Upper lobe of right lung (tissue), 1 donor: Measurements from ENCODE around the gene PP2D1. TPM values are rescaled to one million over a fixed set of nuclear protein-coding genes. Genes with fewer than 3 reads are reported as not detected.

Experiments
- ATAC-seq: fragments of 200-7000 bp; cut with Tn5 transposase; one replicate; pipeline ENCODE4 v1.9.1; 2020; ENCODE audit warnings: mild to moderate bottlenecking, moderate library complexity
- DNase-seq: peaks from one replicate; pipeline ENCODE4 v3.0.0-alpha.2; 2020
- H3K27ac ChIP-seq: fragments of 200-600 bp; one replicate; pipeline ENCODE4 v1.8.0; 2022
- H3K27me3 ChIP-seq: fragments of 200-600 bp; one replicate; pipeline ENCODE4 v1.8.0; 2022; ENCODE audit warnings: mild to moderate bottlenecking
- H3K36me3 ChIP-seq: fragments of 200-600 bp; one replicate; pipeline ENCODE4 v1.8.0; 2022
- H3K4me1 ChIP-seq: fragments of 200-600 bp; one replicate; pipeline ENCODE4 v1.8.0; 2022
- H3K4me3 ChIP-seq: fragments of 200-600 bp; one replicate; pipeline ENCODE4 v1.8.0; 2022; ENCODE audit warnings: mild to moderate bottlenecking
- H3K9me3 ChIP-seq: fragments of 200-600 bp; one replicate; pipeline ENCODE4 v1.8.0; 2022
- CTCF ChIP-seq: fragments of 200-600 bp; IDR thresholded peaks from one replicate; pipeline ENCODE4 v1.8.0; 2022; ENCODE audit warnings: antibody characterized with exemption
- intact Hi-C: fragments of 100-400 bp; cut with DNase I; formaldehyde crosslinking; loops from one replicate; pipeline ENCODE4 v1.11.0; 2022
- long read RNA-seq: library from polyadenylated mRNA; unstranded; transcript quantifications from one replicate; pipeline ENCODE4 v2.0.0, GENCODE V29; 2021
- total RNA-seq: library from RNA; stranded (reverse); fragmentation: NEBNext Ultra II Directional; extraction: Animal tissue kit (Norgen Biotek cat#: 25700); gene quantifications from one replicate; pipeline ENCODE4 v1.2.1, GENCODE V29; 2021
- donor health status: DM: no; HTN: yes; CAD: no; lungs with severe emphysema.

The PP2D1 gene
- total RNA-seq = not detected
- long read RNA-seq, partial matches to known transcripts = 0 of 3 reads
- long read RNA-seq, other reads (novel, unspliced or antisense) = 3 of 3 reads

GRCh38 chr3:20012164-20012563, at the start of gene PP2D1:
Gene PP2D1, minus strand, starts transcription at chr3:20012264. Its CDS starts 192 bp downstream, at chr3:20012072.
- TF ChIP-seq CTCF = no peak
- no peaks in the 10 kb centered on the region for H3K36me3 ChIP-seq
- no peaks in the 10 kb centered on the region for H3K27me3 ChIP-seq
- H3K9me3 ChIP-seq = no peaks in the 10 kb centered on the region
- ATAC-seq (no peak), DNase-seq (no peak)
- H3K27ac ChIP-seq = no peak within 1 kb of the TSS
- no peak within 1 kb of the TSS for H3K4me3 ChIP-seq
- H3K4me1 ChIP-seq = no peaks in the 10 kb centered on the region
- intact Hi-C loops = no loop called here

GRCh38 chr3:20060974-20061685, 49.1 kb upstream of the PP2D1 start:
- Histone ChIP-seq H3K4me1 (peaks cover 37% of the 10 kb centered on the region), H3K27me3 (no peaks in the 10 kb centered on the region), H3K36me3 (no peaks in the 10 kb centered on the region), H3K9me3 (no peaks in the 10 kb centered on the region), H3K4me3 (peak overlapping the region; percentile 21), H3K27ac (peak overlapping the region; percentile 24)
- peak; percentile 80 for ATAC-seq
- DNase-seq = no peak
- intact Hi-C loops = no loop called here
- TF ChIP-seq CTCF = no peak

GRCh38 chr3:20059929-20060328, 47.9 kb upstream of the PP2D1 start:
- no peak overlapping the region for H3K4me3 ChIP-seq
- ATAC-seq (no peak), DNase-seq (no peak)
- intact Hi-C loops = no loop called here
- no peak for TF ChIP-seq CTCF
- no peaks in the 10 kb centered on the region for H3K27me3 ChIP-seq
- no peak overlapping the region for H3K27ac ChIP-seq
- no peaks in the 10 kb centered on the region for H3K9me3 ChIP-seq
- peaks cover 43% of the 10 kb centered on the region for H3K4me1 ChIP-seq
- no peaks in the 10 kb centered on the region for H3K36me3 ChIP-seq

- ATAC-seq (no peak), DNase-seq (no peak)
- peaks cover 53% of the 10 kb centered on the region for H3K4me1 ChIP-seq
Observed at GRCh38 chr3:20057612-20058180, 45.6 kb upstream of the PP2D1 start.

More at GRCh38 chr3:20057612-20058180, 45.6 kb upstream of the PP2D1 start:
- Histone ChIP-seq H3K9me3 (no peaks in the 10 kb centered on the region), H3K27me3 (no peaks in the 10 kb centered on the region), H3K36me3 (no peaks in the 10 kb centered on the region), H3K4me3 (no peak overlapping the region), H3K27ac (peak overlapping the region; percentile 79)
- TF ChIP-seq CTCF = no peak
- intact Hi-C loops = no loop called here
